NCI-H1048 (cell line): ENCODE results near the gene ADCY9.
"Not testable (repeated sequence)": the region's sequence is repeated elsewhere in the genome, so short reads cannot be mapped to it uniquely, and the experiment has no call there.

Experiments used
- DNase-seq: peaks from one replicate; lab custom pipeline; 2025; lab: John Stamatoyannopoulos, UW

The ADCY9 gene

DNA sequence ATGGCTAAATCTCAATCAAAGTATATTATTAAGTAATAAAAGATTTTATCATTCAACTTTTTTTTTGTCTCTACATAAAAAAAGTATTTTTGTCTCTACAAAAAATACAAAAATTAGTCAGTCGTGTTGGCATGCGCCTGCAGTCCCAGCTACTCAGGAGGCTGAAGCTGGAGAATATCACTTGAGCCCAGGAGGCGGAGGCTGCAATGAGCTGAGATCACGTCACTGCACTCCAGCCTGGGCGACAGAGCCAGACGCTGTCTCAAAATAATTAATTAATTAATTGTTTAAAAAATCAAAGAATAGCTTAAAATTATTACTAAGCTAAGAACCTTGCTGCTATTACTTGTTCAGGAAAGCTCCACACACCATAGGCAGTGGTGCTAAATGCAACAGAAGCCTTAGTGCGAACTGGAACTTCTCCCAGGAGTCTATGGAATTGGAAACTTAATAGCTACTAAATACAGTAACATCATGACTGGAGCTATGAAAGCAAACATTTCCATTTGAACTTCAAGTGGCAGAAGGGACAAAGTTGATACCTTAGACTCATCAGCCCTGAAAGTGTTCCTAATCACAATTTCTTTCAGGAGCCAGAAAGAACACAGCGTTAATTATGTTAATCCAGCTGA, 22.6 kb downstream of the ADCY9 start:
- DNase-seq = no peak

GRCh38 chr16:4092547-4093265, 23.5 kb downstream of the ADCY9 start:
- DNase-seq = no peak

DNA sequence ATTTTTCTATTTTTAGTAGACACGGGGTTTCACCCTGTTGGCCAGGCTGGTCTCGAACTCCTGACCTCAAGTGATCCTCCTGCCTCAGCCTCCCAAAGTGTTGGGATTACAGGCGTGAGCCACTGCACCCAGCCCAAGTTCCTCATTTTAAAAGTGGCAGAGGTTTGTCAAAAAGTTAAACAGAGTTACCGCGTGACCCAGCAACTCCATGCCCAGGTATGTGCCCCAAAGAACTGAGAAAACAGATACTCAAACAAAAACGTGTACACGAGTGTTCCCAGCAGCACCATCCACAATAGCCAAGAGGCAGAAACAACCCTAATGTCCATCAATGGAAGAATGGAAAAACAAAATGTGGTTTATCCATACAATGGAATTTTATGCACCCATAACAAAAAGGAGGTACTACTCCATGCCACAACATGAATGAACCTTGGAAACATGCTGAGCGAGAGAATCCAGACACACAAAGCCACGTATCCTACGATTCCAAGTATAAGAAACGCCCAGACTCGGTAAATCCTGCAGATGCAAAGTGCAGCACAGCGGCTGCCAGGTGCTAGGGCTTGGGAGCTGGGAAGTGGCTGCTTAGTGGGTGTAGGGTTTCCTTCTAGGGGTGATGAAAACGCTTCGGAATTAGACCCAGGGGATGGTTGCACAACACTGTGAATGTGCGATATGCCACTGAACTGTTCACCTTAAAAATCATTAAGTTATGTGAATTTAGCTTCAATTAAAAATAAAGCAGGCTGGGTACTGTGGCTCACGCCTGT, 24.8 kb downstream of the ADCY9 start:
- no peak for DNase-seq

DNA sequence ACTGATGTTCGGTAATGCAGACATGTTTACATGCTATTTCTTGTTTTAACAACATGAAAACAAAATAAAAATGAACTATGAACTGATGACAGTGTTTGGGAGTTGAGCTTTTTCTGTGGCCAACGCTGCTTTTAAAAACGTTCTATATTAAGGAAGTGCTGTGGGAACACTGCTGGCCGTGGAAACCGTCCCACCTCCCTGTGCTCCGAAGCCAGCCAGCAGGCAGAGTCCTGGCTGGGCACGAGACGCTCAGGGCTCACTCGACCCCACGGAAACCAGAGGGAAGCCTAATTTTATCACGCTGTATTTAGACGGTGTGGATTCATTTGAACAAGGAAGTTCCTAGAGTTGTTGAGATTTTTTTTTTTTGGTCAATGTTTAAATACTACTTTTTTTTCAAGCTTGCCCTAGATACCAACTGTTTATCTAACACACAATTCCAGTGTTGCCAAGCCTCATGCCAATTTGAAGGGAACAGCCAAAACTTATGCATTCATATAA, 25.8 kb downstream of the ADCY9 start:
- no peak for DNase-seq

- no peak for DNase-seq
Measured at GRCh38 chr16:4089811-4090301, 26.4 kb downstream of the ADCY9 start.

- no peak for DNase-seq
Measured at GRCh38 chr16:4089251-4089810, 26.9 kb downstream of the ADCY9 start.

DNA sequence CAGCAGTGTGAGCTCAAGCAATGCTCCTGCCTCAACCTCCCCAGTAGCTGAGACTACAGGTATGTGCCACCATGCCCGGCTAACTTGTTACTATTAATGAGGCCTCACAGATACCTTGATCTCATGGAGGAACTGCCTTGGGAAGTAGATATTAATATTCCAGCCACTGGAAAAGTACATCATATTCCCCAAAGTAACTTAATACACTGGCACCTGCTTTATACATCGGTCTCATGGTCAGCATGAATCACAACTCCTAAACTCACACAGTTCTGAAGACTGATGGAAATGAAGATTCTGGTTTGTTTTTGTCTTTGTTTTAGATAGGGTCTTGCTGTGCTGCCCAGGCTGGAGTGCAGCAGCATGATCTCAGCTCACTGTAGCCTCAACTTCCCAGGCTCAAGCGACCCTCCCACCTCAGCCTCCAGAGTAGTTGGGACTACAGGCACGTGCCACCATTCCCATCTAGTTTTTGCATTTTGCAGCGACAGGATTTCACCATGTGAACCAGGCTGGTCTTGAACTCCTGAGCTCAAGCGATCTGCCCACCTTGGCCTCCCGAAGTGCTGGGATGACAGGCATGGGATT, 28.2 kb downstream of the ADCY9 start:
- DNase-seq = no peak

GRCh38 chr16:4087099-4087885, 28.9 kb downstream of the ADCY9 start:
- no peak for DNase-seq

DNA sequence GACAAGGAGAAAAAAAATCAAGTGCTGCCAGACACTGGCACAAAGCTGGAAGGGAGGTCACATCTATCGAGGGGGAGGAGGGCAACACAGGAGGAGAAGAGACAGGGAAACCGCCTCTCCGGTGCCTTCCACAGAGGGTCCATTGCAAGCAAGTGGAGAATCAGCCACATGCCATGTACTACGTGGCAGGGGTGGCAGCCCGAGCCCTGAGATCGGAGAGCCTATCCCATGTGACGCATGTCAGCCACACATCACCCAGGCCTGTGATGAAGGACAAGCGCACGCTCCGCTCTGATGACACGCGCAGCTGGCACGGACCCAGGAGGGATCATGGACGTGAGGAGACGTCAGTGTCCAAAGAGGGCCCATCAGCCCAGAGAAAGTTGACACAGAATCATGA, 30.1 kb downstream of the ADCY9 start:
- DNase-seq = no peak

DNA sequence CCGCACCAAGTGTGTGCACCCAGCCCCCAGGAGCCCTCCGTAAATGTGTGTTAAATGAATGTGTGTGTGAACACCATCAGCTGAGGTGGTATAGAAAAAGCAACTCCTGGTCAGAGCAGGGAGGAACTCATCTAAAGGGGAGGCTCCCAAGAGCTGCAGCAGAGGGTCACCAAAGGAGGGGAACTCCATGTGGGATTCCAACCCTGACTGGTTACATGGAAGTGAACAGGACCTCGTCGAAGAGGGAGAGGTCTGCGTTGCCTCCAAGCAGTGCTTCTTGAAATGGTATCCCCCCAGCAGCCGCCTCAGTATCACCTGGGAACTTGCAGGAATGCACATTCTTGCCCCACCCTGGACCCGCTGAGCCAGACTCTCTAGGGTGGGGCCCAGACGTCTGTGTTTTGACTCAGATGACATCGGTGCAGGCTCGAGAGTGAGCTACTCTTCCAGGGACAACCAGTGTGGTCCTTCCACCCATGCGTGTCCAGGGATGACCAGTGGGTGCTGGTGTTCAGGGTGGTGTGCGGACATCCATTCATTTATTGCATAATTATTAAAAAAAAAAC, 30.8 kb downstream of the ADCY9 start:
- DNase-seq = no peak

- no peak for DNase-seq
Measured at GRCh38 chr16:4083347-4083870, 32.8 kb downstream of the ADCY9 start.

GRCh38 chr16:4082474-4083044, 33.7 kb downstream of the ADCY9 start:
- no peak for DNase-seq

DNA sequence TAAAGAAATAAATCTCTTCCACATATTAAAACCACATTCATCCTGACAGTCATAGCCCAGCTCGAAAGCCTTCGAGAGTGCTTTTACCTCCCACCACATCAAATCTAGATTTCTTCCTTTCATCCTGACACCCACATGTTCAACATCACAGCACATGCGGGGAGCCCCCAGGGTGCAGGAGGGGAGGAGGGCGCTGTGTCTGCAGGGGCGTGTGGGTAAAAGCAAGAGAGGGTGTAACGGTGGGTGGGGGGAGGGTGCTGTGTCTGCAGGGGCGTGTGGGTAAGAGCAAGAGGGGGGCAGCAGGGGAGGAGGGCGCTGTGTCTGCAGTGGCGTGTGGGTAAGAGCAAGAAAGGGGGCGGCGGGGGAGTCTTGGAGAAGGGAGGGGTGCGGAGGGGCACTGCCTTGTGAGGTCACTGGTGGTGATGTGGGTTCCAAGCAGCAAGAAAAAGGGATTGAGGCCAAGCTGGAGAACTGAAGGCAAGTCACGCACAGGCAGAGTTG, 34.7 kb downstream of the ADCY9 start:
- no peak for DNase-seq

- DNase-seq = no peak
Measured at GRCh38 chr16:4081047-4081446, 35.2 kb downstream of the ADCY9 start.

DNA sequence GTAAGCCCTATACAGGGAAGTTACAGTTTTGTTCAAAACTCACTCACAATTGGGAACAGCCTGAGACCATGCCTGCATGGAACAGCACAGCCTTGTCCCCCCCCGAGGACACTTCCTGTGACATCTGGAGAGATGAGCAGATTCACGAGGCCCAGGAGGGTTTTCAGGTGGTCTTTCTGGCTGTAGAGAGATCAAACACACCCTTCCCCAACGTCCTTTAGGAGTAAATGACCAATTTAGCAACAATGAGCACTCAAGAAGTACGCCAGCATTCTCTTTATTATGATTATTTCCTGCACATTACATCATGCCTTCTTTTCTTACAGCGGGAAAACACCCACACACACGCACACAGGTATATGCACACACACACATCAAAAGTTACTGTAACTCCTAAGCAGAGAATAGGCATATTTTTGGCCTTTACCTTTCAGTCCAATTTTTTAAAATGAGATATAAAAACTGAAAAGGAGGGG, 39.0 kb downstream of the ADCY9 start:
- DNase-seq = no peak

- no peak for DNase-seq
Measured at GRCh38 chr16:4075534-4075933, 40.7 kb downstream of the ADCY9 start.

DNA sequence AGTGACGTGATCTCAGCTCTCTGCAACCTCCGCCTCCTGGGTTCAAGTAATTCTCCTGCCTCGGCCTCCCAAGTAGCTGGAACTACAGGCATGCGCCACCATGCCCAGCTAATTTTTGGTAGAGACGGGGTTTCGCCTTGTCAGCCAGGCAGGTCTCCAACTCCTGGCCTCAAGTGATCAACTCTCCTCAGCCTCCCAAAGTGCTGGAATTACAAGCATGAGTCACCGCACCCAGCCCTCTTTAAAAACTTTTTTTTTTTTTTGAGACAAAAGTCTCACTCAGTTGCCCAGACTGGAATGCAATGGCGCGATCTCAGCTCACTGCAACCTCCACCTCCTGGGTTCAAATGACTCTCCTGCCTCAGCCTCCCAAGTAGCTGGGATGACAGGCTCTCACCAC, 43.1 kb downstream of the ADCY9 start:
- not testable (repeated sequence) for DNase-seq

DNA sequence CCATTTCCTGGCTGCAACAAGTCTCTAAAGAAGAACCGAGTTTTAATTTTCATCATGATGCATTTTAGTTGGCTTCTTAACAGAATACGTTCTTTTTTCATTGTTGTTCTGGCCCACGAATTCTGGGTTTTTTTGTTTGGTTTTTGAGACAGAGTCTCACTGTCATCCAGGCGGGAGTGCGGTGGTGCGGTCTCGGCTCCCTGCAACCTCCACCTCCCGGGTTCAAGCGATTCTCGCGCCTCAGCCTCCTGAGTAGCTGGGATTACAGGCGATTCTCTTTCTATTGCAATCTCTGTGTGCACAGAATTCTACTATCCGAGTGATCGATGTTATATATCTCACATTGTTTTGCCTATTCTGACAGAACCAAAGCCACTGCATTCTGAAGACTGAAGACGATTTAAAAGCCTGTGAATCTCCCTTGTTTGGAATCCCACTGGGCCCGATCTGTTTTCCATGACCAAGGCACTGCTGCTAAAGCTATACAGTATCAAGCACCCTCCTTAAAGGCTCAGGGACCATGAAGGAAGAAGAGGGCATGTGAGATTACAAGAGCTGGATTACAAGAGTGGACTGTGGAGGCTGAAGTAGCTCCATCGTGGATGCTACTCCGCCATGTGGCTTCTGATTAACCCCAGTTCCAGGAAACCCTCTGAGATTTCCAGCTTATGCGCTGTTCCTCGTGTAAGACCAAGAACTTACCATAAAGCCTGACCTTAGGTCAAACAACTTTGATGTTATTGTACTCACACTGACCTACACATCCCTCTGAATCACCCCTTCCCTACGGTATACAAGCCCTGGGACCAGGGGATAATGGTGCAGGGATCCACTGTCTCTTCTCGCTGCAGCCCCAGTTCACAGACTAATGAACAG, 44.3 kb downstream of the ADCY9 start:
- DNase-seq = no peak

- DNase-seq = no peak
Measured at GRCh38 chr16:4070936-4071335, 45.3 kb downstream of the ADCY9 start.
